ENCODE data around the gene SLC26A9. TPM values are rescaled to one million over a fixed set of nuclear protein-coding genes. Genes with fewer than 3 reads are reported as not detected.
"Not testable (repeated sequence)": the region's sequence is repeated elsewhere in the genome, so short reads cannot be mapped to it uniquely, and the experiment has no call there.

SLC26A9 gene
- total RNA-seq, 1 donor from 2014 or later, result not detected

- no peak for DNase-seq (ENCODE audit: low read depth)
- no peak for FAIRE-seq
- no peak for TF ChIP-seq CTCF (IDR thresholded peaks at IDR 0.05; ENCODE audit: insufficient read depth, low read length, severe bottlenecking)
- Histone ChIP-seq H3K27me3 (ENCODE audit: control insufficient read depth, insufficient read depth, low read length) (peaks cover 3% of the 10 kb centered on the region), H3K4me3 (ENCODE audit: low read depth, low read length) (no peak overlapping the region), H3K36me3 (ENCODE audit: control insufficient read depth, insufficient read depth, low read length) (no peaks in the 10 kb centered on the region)
Observed at GRCh38 chr1:205914155-205914507, 29.1 kb downstream of the SLC26A9 start.

DNA sequence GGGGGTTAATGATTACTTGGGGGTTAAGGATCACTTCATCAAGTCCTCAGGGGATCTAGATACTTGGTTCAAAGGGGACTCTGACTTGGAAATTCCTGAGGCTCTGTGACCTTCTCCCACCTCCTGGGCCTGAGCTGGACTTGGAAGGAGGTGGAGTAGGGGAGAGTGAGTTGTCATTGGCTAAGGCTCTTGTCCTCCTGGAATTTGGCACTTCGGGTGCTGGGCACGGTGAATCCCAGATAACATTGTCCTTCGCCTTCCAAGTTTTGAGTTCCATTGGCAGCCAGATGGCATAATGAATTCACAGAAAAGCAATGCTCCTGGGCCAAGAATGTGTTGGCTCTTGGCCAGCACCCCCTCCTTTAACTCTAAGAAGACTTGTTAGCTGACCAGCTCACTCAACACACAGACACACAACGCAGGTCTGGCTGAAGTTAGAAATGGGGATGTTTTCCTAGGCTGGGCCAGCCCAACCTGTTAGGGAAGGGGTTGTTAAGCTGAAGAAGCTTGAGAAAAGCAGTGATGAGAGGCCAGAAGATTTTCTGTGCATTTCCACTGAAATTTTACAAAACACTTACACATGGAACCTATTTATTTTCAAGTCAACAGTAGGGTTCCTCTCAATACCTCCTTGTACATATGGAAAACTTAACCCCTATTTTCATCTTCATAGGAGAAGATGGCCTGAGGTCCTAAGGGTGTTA is 29.7 kb downstream of the SLC26A9 start:
- Histone ChIP-seq H3K27me3 (ENCODE audit: control insufficient read depth, insufficient read depth, low read length) (peaks cover 3% of the 10 kb centered on the region), H3K36me3 (ENCODE audit: control insufficient read depth, insufficient read depth, low read length) (no peaks in the 10 kb centered on the region), H3K4me3 (ENCODE audit: low read depth, low read length) (no peak overlapping the region)
- no peak for DNase-seq (ENCODE audit: low read depth)
- FAIRE-seq, result no peak
- no peak for TF ChIP-seq CTCF (IDR thresholded peaks at IDR 0.05; ENCODE audit: insufficient read depth, low read length, severe bottlenecking)

DNA sequence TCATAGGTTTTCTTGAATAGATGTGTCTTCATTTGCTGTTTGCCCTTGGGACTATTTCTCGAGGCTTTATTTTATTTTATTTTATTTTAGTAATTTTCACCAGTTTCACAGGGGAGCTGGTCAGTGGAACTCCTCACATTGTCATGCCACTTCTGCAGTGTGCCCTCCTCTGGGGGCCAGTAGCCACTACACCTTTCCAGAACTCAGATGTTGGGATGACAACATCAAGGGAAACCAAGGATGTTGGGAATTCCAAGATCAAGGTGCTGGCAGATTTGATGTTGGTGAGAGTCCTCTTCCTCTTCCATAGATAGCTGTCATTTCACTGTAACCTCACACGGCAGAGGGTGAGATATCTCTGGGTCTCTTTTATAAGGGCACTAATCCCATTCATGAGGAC is 35.5 kb downstream of the SLC26A9 start:
- Histone ChIP-seq H3K27me3 (ENCODE audit: control insufficient read depth, insufficient read depth, low read length) (peaks cover 3% of the 10 kb centered on the region), H3K4me3 (ENCODE audit: low read depth, low read length) (no peak overlapping the region), H3K36me3 (ENCODE audit: control insufficient read depth, insufficient read depth, low read length) (no peaks in the 10 kb centered on the region)
- DNase-seq (ENCODE audit: low read depth) (peak; percentile 24), FAIRE-seq (no peak)
- peak; percentile 54 for TF ChIP-seq CTCF (IDR thresholded peaks at IDR 0.05; ENCODE audit: insufficient read depth, low read length, severe bottlenecking)

- not testable (repeated sequence) for DNase-seq (ENCODE audit: low read depth); FAIRE-seq; H3K4me3 ChIP-seq (ENCODE audit: low read depth, low read length); H3K36me3 ChIP-seq (ENCODE audit: control insufficient read depth, insufficient read depth, low read length); H3K27me3 ChIP-seq (ENCODE audit: control insufficient read depth, insufficient read depth, low read length)
Observed at GRCh38 chr1:205905095-205905494, 38.2 kb downstream of the SLC26A9 start.

- FAIRE-seq (no peak), DNase-seq (ENCODE audit: low read depth) (no peak)
- no peaks in the 10 kb centered on the region for H3K36me3 ChIP-seq (ENCODE audit: control insufficient read depth, insufficient read depth, low read length)
- no peak overlapping the region for H3K4me3 ChIP-seq (ENCODE audit: low read depth, low read length)
- no peak for TF ChIP-seq CTCF (IDR thresholded peaks at IDR 0.05; ENCODE audit: insufficient read depth, low read length, severe bottlenecking)
- no peaks in the 10 kb centered on the region for H3K27me3 ChIP-seq (ENCODE audit: control insufficient read depth, insufficient read depth, low read length)
Observed at GRCh38 chr1:205896351-205896750, 46.9 kb downstream of the SLC26A9 start.

GRCh38 chr1:205894119-205894518 is 49.1 kb downstream of the SLC26A9 start:
- not testable (repeated sequence) for H3K27me3 ChIP-seq (ENCODE audit: control insufficient read depth, insufficient read depth, low read length); DNase-seq (ENCODE audit: low read depth); H3K4me3 ChIP-seq (ENCODE audit: low read depth, low read length); H3K36me3 ChIP-seq (ENCODE audit: control insufficient read depth, insufficient read depth, low read length); FAIRE-seq

GRCh38 chr1:205892175-205892574 is 51.1 kb downstream of the SLC26A9 start:
- not testable (repeated sequence) for FAIRE-seq; H3K27me3 ChIP-seq (ENCODE audit: control insufficient read depth, insufficient read depth, low read length); H3K4me3 ChIP-seq (ENCODE audit: low read depth, low read length); DNase-seq (ENCODE audit: low read depth); H3K36me3 ChIP-seq (ENCODE audit: control insufficient read depth, insufficient read depth, low read length)

DNA sequence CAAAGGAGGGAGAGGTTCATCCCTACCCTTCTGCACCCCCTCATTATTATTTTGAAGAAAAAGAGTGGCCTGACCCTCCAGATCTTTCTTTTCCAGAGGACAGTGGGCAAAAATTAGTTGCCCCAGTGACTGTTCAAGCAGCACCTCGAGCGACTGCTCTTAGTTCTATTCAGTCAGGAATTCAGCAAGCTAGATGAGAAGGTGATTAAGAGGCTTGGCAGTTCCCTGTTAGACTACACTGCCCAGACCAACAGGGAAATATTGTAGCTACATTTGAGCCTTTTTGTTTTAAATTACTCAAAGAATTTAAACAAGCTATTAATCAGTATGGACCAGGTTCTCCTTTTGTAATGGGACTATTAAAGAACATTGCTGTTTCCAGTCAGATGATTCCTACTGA is 51.8 kb downstream of the SLC26A9 start:
- peak; percentile 13 for DNase-seq (ENCODE audit: low read depth)
- not testable (repeated sequence) for H3K27me3 ChIP-seq (ENCODE audit: control insufficient read depth, insufficient read depth, low read length); H3K36me3 ChIP-seq (ENCODE audit: control insufficient read depth, insufficient read depth, low read length); H3K4me3 ChIP-seq (ENCODE audit: low read depth, low read length); FAIRE-seq

DNA sequence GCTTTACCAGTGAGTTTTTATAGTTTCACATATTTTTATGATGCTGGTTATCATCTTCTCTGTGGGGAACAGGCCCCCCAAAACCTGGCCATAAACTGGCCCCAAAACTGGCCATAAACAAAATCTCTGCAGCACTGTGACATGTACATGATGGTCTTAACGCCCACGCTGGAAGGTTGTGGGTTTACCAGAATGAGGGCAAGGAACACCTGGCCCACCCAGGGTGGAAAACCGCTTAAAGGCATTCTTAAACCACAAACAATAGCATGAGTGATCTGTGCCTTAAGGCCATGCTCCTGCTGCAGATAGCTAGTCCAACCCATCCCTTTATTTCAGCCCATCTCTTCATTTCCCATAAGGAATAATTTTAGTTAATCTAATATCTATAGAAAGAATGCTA is 52.6 kb downstream of the SLC26A9 start:
- H3K36me3 ChIP-seq (ENCODE audit: control insufficient read depth, insufficient read depth, low read length); H3K4me3 ChIP-seq (ENCODE audit: low read depth, low read length); DNase-seq (ENCODE audit: low read depth); FAIRE-seq; H3K27me3 ChIP-seq (ENCODE audit: control insufficient read depth, insufficient read depth, low read length): not testable (repeated sequence)

GRCh38 chr1:205889706-205890105 is 53.5 kb downstream of the SLC26A9 start:
- H3K27me3 ChIP-seq (ENCODE audit: control insufficient read depth, insufficient read depth, low read length); H3K36me3 ChIP-seq (ENCODE audit: control insufficient read depth, insufficient read depth, low read length); H3K4me3 ChIP-seq (ENCODE audit: low read depth, low read length); FAIRE-seq: not testable (repeated sequence)
- peak; percentile 68 for DNase-seq (ENCODE audit: low read depth)

GRCh38 chr1:205889006-205889405 is 54.2 kb downstream of the SLC26A9 start:
- H3K4me3 ChIP-seq (ENCODE audit: low read depth, low read length); FAIRE-seq; H3K36me3 ChIP-seq (ENCODE audit: control insufficient read depth, insufficient read depth, low read length); DNase-seq (ENCODE audit: low read depth); H3K27me3 ChIP-seq (ENCODE audit: control insufficient read depth, insufficient read depth, low read length): not testable (repeated sequence)

Measured in bronchial epithelial cell (primary cell).